Ovary (tissue), 9 donors: ENCODE measurements around the gene HSPA12B. TPM values are rescaled to one million over a fixed set of nuclear protein-coding genes. Genes with fewer than 3 reads are reported as not detected.

ENCODE experiments used
- DNase-seq, 5 donors: peaks; one replicate each; pipeline ENCODE4 v3.0.0-alpha.2; 2019 to 2020
- H3K27ac ChIP-seq, 2 donors: fragments of 200-600 bp; one replicate each; pipeline versions ENCODE4 v1.5.1 to v1.8.0; 2019 to 2022
- H3K27me3 ChIP-seq: fragments of 200-600 bp; one replicate; pipeline ENCODE4 v1.8.0; 2022
- H3K36me3 ChIP-seq: fragments of 200-600 bp; sonication (generic); one replicate; pipeline ENCODE4 v1.5.1; 2019
- H3K4me1 ChIP-seq: one replicate; pipeline ENCODE4 v1.8.1; 2013; ENCODE audit warnings: mild to moderate bottlenecking, moderate library complexity; ENCODE audit not compliant: insufficient read depth
- H3K4me3 ChIP-seq: fragments of 200-600 bp; sonication (generic); one replicate; pipeline ENCODE4 v1.5.1; 2017
- H3K9me3 ChIP-seq, 2 donors: fragments of 200-600 bp in 1 of 2; sonication (generic) in 1 of 2; one replicate each; pipeline versions ENCODE4 v1.5.1 to v1.8.1; 2013 to 2019; ENCODE audit warnings: mild to moderate bottlenecking in 1 of 2, moderate library complexity in 1 of 2
- CTCF ChIP-seq, 3 donors: fragments of 450-650 bp in 2 of 3; fragments of 200-600 bp in 1 of 3; IDR thresholded peaks; one replicate each; pipeline versions ENCODE4 v1.5.1 to v1.8.0; 2016 to 2022; ENCODE audit warnings: antibody characterized with exemption in 3 of 3, mild to moderate bottlenecking in 1 of 3
- EP300 ChIP-seq: sonication (generic); formaldehyde crosslinking; IDR thresholded peaks from one replicate; pipeline ENCODE4 v1.6.1; 2017; ENCODE audit warnings: antibody characterized with exemption
- POLR2A ChIP-seq: fragments of 450-650 bp; IDR thresholded peaks from one replicate; pipeline ENCODE4 v1.6.1; 2017; ENCODE audit warnings: antibody characterized with exemption, mild to moderate bottlenecking, moderate library complexity
- WGBS, 3 donors: extraction: QIAGEN DNeasy Blood & Tissue Kit in 1 of 3; methylation state at CpG; one replicate each; pipeline versions ENCODE4 v1.1.5 to v1.1.7; 2013 to 2017; 5-methylcytosine and 5-hydroxymethylcytosine counted together
- intact Hi-C, 4 donors: fragments of 100-400 bp; cut with DNase I; formaldehyde crosslinking; loops; one replicate each; pipeline versions ENCODE4 v1.11.0 to v1.15.1; 2022 to 2023
- polyA plus RNA-seq, 2 donors: library from polyadenylated mRNA; stranded (reverse); fragments of 200-250 nt in 1 of 2; fragments of 350-450 nt in 1 of 2; fragmentation: Illumina TruSeq in 1 of 2; extraction: RNeasy Lipid Tissue Mini Kit (QIAGEN cat#74804) in 1 of 2; gene quantifications; one replicate each; pipeline ENCODE4 v1.2.3, GENCODE V29; 2013 to 2014
- total RNA-seq, 7 donors: library from RNA; depleted of rRNA in 2 of 7; stranded (reverse); fragments of >200 nt in 2 of 7; fragmentation: NEBNext Ultra II Directional in 3 of 7; extraction: Animal tissue kit (Norgen Biotek cat#: 25700) in 3 of 7; gene quantifications; one replicate each; pipeline versions ENCODE4 v1.1.0 to v1.2.4, GENCODE V29; 2016 to 2023
- donor health status: DM: no; HTN: no; CAD: no; lungs with moderate emphysema.
- donor health status: DM: no; HTN: no; CAD: no.
- donor health status: Bipolar disorder and iron deficiency.
- donor health status: DM: yes; HTN: yes; CAD: no.
- donor health status: DM: no; HTN: no; CAD: no.
- donor health status: DM: yes; HTN: yes; CAD: no.

The HSPA12B gene
- total and polyA plus RNA-seq, 9 donors: 4.6 to 22.8 (median 7.4) TPM

GRCh38 chr20:3720068-3720467 lies 12.4 kb upstream of the HSPA12B start:
- H3K27me3 ChIP-seq: no peaks in the 10 kb centered on the region
- H3K4me3 ChIP-seq: no peak overlapping the region
- intact Hi-C loops: no loop called here
- H3K27ac ChIP-seq: no peak overlapping the region
- H3K36me3 ChIP-seq: no peaks in the 10 kb centered on the region
- TF ChIP-seq POLR2A (no peak), EP300 (no peak), CTCF (IDR thresholded peaks at IDR 0.05) (no peak)
- no peak for DNase-seq
- H3K4me1 ChIP-seq: no peaks in the 10 kb centered on the region
- 70 to 84% (median 71%) methylated on average over 2 of the region's 2 CpGs for WGBS, 3 donors
- H3K9me3 ChIP-seq: no peaks in the 10 kb centered on the region

GRCh38 chr20:3720626-3721025 lies 11.9 kb upstream of the HSPA12B start:
- no peak overlapping the region for H3K4me3 ChIP-seq
- H3K27ac ChIP-seq: no peak overlapping the region
- no peaks in the 10 kb centered on the region for H3K36me3 ChIP-seq
- 41 to 57% (median 42%) methylated on average over 6 of the region's 6 CpGs for whole genome bisulfite sequencing, 3 donors
- no peak for DNase-seq
- H3K4me1 ChIP-seq: no peaks in the 10 kb centered on the region
- TF ChIP-seq EP300: no peak
- no peak for TF ChIP-seq POLR2A
- no peak for TF ChIP-seq CTCF (IDR thresholded peaks at IDR 0.05)
- intact Hi-C loops: no loop called here
- no peaks in the 10 kb centered on the region for H3K9me3 ChIP-seq
- H3K27me3 ChIP-seq: no peaks in the 10 kb centered on the region

GRCh38 chr20:3721912-3722311 lies 10.6 kb upstream of the HSPA12B start:
- TF ChIP-seq CTCF (IDR thresholded peaks at IDR 0.05) (no peak), EP300 (no peak), POLR2A (no peak)
- H3K4me1 ChIP-seq: no peaks in the 10 kb centered on the region
- no peaks in the 10 kb centered on the region for H3K36me3 ChIP-seq
- no peaks in the 10 kb centered on the region for H3K27me3 ChIP-seq
- intact Hi-C loops: no loop called here
- 90 to 94% (median 92%) methylated on average over 4 of the region's 4 CpGs for whole genome bisulfite sequencing, 3 donors
- H3K4me3 ChIP-seq: no peak overlapping the region
- DNase-seq: no peak
- no peaks in the 10 kb centered on the region for H3K9me3 ChIP-seq
- no peak overlapping the region for H3K27ac ChIP-seq

- TF ChIP-seq EP300 (no peak), POLR2A (no peak), CTCF (IDR thresholded peaks at IDR 0.05) (no peak)
- H3K27ac ChIP-seq: no peak overlapping the region
- intact Hi-C loops: no loop called here
- no peaks in the 10 kb centered on the region for H3K9me3 ChIP-seq
- DNase-seq: no peak
- 93 to 96% (median 94%) methylated on average over 8 of the region's 8 CpGs for WGBS, 3 donors
- no peaks in the 10 kb centered on the region for H3K27me3 ChIP-seq
- no peaks in the 10 kb centered on the region for H3K36me3 ChIP-seq
- peaks cover 3% of the 10 kb centered on the region for H3K4me1 ChIP-seq
- no peak overlapping the region for H3K4me3 ChIP-seq
These were observed 9.2 kb upstream of the HSPA12B start for GRCh38 chr20:3723284-3723683.

- intact Hi-C loops: no loop called here
- Histone ChIP-seq H3K4me1 (peaks cover 3% of the 10 kb centered on the region), H3K27ac (no peak overlapping the region), H3K27me3 (no peaks in the 10 kb centered on the region), H3K9me3 (no peaks in the 10 kb centered on the region), H3K36me3 (no peaks in the 10 kb centered on the region), H3K4me3 (no peak overlapping the region)
- TF ChIP-seq CTCF (IDR thresholded peaks at IDR 0.05) (no peak), POLR2A (no peak)
- WGBS, 3 donors: 77 to 79% (median 78%) methylated on average over 4 of the region's 4 CpGs
- DNase-seq: no peak
These were observed 8.1 kb upstream of the HSPA12B start for GRCh38 chr20:3724356-3724755.
